ENCODE results near the gene ATF1.

- TF ChIP-seq, protein P1, sequence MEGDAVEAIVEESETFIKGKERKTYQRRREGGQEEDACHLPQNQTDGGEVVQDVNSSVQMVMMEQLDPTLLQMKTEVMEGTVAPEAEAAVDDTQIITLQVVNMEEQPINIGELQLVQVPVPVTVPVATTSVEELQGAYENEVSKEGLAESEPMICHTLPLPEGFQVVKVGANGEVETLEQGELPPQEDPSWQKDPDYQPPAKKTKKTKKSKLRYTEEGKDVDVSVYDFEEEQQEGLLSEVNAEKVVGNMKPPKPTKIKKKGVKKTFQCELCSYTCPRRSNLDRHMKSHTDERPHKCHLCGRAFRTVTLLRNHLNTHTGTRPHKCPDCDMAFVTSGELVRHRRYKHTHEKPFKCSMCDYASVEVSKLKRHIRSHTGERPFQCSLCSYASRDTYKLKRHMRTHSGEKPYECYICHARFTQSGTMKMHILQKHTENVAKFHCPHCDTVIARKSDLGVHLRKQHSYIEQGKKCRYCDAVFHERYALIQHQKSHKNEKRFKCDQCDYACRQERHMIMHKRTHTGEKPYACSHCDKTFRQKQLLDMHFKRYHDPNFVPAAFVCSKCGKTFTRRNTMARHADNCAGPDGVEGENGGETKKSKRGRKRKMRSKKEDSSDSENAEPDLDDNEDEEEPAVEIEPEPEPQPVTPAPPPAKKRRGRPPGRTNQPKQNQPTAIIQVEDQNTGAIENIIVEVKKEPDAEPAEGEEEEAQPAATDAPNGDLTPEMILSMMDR (IDR thresholded peaks at IDR 0.05; ENCODE audit: poor library complexity) = no peak
- TF ChIP-seq EZH2phosphoT487 (IDR thresholded peaks at IDR 0.05; ENCODE audit: low read depth, severe bottlenecking, unreplicated experiment) (no peak), EZH2 (IDR thresholded peaks at IDR 0.05; ENCODE audit: borderline replicate concordance) (no peak)
These were observed 38.6 kb upstream of the ATF1 start for GRCh38 chr12:50725011-50725942.
